IPS DF 19.7 (cell line): ENCODE measurements around the gene DNASE2B.

Source experiments
- DNase-seq: peaks from one replicate; pipeline ENCODE4 v3.0.0-alpha.2; 2013; ENCODE audit warnings: low read depth, low spot score

DNASE2B gene, protein sequence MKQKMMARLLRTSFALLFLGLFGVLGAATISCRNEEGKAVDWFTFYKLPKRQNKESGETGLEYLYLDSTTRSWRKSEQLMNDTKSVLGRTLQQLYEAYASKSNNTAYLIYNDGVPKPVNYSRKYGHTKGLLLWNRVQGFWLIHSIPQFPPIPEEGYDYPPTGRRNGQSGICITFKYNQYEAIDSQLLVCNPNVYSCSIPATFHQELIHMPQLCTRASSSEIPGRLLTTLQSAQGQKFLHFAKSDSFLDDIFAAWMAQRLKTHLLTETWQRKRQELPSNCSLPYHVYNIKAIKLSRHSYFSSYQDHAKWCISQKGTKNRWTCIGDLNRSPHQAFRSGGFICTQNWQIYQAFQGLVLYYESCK

GRCh38 chr1:84398175-84399155, at the start of gene DNASE2B:
TSS of gene DNASE2B (plus strand) at chr1:84398484. CDS start at chr1:84398565, 81 bp downstream.
- no peak for DNase-seq

GRCh38 chr1:84348759-84349158, 49.5 kb upstream of the DNASE2B start:
- DNase-seq = no peak

DNA sequence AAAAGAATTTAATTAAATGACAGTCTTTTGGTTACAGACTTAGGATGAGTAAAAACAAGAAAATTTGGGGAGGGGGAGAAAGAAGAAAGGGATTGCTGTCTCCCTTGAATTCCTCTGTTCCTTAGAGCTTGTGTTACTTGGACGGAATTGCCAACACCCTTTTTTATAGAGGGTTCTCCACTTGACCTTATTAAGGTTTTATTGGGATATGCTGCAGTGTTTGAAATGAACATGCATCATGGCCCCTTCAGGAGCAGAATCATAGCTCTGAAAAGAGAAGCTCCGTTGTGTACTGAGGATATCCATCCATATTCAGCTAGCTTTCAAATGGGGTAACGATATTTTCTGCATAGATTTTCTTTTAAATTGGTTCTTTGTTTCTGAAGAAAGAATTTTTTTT, 48.2 kb upstream of the DNASE2B start:
- DNase-seq = no peak

- no peak for DNase-seq
These were observed 47.7 kb upstream of the DNASE2B start for GRCh38 chr1:84350550-84350949.

GRCh38 chr1:84352298-84353106, 45.8 kb upstream of the DNASE2B start:
- no peak for DNase-seq

- no peak for DNase-seq
These were observed 44.6 kb upstream of the DNASE2B start for GRCh38 chr1:84353695-84354094.

DNA sequence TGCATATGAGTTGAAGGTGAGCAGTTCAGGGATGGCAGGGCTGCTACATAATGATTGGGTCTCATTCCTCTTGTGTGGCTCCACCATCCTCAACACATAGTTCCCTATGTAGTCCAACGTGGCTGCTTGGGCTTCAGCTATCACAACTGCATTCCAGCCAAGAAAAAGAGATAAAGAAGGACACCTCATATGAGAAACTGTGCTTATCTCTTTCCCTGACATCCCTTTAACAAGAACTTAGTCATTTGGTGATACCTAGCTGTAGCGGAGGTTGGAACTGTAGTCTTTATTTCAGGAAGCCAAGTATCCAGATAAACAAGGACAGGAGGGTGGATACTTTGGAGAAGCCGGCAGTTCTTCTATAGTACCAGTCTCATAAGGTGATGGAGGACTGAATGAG, 42.7 kb upstream of the DNASE2B start:
- DNase-seq = no peak

DNA sequence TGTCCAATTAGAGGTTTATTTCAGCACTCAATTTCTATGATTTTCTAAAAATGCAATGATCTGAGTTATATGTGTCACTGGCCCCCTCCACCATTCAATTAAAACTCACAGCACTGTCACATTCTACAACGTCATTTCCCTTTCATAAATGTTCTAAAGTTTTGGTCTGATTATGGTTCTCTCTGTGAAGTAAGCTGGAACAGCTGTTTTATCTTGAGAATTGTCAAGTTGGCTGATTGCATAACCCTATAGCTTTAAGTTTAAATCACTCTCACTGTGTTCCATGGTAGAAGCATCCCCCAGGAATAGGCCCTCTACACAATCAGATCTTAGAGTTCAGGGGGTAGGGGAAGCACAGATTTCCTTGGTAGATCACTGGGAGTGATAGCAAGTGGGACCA, 41.4 kb upstream of the DNASE2B start:
- DNase-seq = no peak

DNA sequence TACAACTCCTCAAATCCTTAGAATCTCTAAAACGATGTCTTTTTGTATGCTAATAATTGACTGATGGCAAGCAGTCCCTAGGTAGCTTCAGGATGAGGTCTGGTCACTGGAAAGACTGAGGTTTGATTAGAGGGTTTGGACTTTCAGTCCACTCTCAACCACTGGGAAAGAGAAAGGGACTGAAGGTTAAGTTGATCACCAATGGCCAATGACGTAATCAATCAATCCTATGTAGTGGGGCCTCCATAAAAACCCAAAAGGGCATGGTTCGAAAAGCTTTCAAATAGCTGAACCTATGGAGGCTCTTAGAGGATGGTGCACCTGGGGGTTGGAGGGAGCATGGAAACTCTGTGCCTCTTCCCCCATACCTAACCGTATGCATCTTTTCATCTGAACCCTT, 39.6 kb upstream of the DNASE2B start:
- no peak for DNase-seq

- DNase-seq = no peak
These were observed 38.0 kb upstream of the DNASE2B start for GRCh38 chr1:84360316-84360715.

GRCh38 chr1:84361796-84362195, 36.5 kb upstream of the DNASE2B start:
- no peak for DNase-seq

- no peak for DNase-seq
These were observed 35.3 kb upstream of the DNASE2B start for GRCh38 chr1:84363019-84363418.

DNA sequence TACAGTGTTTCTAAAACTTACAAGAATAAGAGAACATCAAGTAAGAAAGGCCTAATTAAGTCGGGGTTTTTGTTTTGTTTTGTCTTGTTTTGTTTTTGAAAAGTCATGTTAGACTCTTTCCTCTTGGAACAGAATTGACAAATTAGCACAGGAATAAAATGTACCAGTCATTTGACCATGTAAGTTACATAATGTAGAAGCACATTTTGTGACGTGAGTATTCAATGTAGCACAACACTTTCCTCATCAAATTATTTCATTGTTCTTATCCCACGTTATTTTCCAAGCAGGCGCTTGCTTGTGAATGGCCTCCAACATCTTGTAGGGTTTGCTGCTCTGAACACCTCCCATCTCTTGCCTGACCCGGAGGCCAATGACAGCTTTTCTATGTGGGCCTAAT, 34.7 kb upstream of the DNASE2B start:
- DNase-seq = no peak

DNA sequence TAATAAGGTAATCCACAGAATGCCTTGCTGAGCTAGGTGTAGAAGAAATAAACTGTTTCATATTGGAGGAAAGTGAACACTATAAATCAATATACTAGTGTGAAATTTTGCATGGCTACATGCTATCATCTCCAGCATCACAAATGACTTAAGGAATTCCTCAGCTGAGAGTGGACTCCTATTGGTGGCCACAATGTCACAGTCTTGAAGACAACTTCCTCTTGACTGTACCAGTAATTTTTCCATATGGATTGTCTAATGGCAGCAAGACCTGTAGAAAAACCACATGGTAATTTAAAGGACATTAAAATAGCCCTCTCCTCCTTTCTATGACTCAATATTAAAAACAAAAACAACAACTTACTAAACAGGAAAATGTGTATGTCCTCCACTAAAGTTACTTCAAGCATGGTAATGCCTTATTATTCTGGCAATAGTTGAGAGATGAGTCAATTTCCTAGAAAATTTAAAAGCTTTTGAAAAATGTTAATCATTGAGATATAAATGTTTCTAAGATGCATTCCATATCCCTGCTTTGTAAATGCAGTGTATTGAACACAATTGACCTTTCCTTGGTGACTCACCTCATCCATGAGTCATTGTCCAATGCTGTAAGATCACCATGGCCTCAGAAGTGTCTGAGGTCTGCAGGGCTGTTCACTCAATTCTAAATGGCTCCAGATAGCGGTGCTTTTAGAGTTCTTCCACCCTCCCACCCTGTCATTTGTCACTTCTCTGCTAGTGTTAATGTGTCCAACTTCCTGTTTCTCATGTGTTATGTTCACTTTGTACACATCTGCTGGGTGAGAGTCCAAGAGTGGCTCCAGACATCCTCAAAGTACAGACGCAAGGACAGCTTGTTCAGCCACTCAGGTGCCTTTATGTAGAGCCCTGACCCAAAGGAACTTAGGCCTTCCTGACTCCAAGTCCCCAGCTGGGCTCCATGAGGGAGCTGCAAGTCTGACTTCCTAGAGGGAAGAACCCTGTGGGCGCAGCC, 32.8 kb upstream of the DNASE2B start:
- DNase-seq = no peak

DNA sequence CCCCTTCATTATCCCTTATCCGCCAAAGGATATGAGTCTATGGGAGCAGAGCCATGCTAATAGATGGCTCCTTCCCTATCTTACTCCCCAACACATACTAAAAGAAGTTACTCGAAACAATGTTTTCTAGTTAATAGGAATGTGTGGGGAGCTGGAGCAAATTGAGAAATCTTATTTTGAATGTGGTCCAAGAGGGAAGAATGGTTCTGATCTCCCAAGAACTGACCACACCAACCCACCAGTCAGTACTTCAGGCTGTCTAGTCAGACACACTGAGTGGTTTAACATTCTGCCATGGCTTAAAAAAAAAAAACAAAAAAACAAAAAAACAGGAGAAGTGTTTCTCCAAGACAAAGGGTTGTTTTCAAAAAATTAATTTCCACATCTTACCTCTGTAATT, 31.5 kb upstream of the DNASE2B start:
- DNase-seq = no peak

DNA sequence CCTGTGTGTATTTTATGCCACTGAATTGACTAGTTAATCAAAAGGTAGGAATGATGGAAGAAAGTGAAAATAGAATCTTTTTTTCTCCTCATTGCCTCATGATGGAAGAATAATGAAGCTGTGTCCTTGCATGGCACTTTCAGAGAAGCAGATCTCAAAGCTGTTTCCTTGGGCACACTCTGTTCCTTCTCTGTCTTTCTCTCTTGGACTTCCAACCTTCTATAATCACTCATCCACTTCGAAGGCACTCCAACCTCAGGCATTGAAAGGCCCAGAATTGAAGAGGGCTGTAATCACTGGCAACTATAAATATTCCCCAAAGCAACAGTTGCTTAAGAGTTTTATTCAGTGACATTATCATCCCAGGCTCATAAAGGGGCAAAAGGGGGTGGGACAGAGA, 31.1 kb upstream of the DNASE2B start:
- DNase-seq = no peak

GRCh38 chr1:84368441-84368840, 29.8 kb upstream of the DNASE2B start:
- no peak for DNase-seq

DNA sequence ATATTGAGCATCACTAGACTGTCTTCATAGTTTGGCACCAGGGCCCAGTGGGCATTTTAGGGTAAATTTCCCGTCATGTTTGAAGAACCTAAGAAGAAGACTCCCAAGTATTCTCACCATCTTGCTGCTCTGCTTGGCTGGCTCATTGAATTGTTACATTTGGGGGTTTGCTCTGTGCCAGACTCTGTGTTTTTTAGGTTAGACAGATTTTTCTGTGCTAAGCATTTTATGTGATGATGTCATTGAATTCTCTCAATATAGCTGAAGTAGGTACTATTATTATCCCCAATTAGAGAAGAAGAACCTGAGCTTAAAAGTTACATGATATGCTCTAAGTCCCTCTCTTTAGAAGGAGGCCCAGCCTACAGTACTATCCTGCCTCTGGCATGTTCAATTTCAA, 28.0 kb upstream of the DNASE2B start:
- no peak for DNase-seq

- DNase-seq = no peak
These were observed 27.4 kb upstream of the DNASE2B start for GRCh38 chr1:84370831-84371394.

GRCh38 chr1:84373436-84374141, 24.7 kb upstream of the DNASE2B start:
- no peak for DNase-seq
